H9 (cell line): ENCODE results near the gene GXYLT2. TPM values are rescaled to one million over a fixed set of nuclear protein-coding genes. Genes with fewer than 3 reads are reported as not detected.

Experiments
- DNase-seq: peaks from one replicate; pipeline ENCODE4 v3.0.0-alpha.2; 2017
- H2AFZ ChIP-seq: one replicate; pipeline ENCODE4 v1.6.1; 2013; ENCODE audit warnings: mild to moderate bottlenecking, low read length, control low read depth, moderate library complexity
- H2AK5ac ChIP-seq: 2 replicates; pipeline ENCODE4 v1.6.1; 2013; ENCODE audit warnings: low read length, control low read depth, mixed read lengths; ENCODE audit not compliant: insufficient read length
- H2BK120ac ChIP-seq: one replicate; pipeline ENCODE4 v1.6.1; 2013; ENCODE audit warnings: low read depth, mild to moderate bottlenecking, low read length, control low read depth, inconsistent platforms; ENCODE audit not compliant: poor library complexity, severe bottlenecking
- H2BK12ac ChIP-seq: 2 replicates; pipeline ENCODE4 v1.6.1; 2013; ENCODE audit warnings: low read length, control low read depth, mixed read lengths, low read depth; ENCODE audit not compliant: insufficient read length
- H2BK15ac ChIP-seq: 2 replicates; pipeline ENCODE4 v1.6.1; 2013; ENCODE audit warnings: low read depth, low read length, control low read depth
- H2BK20ac ChIP-seq: one replicate; pipeline ENCODE4 v1.6.1; 2013; ENCODE audit warnings: low read depth, mild to moderate bottlenecking, low read length, control low read depth, inconsistent platforms; ENCODE audit not compliant: poor library complexity, severe bottlenecking
- H2BK5ac ChIP-seq: 2 replicates; pipeline ENCODE4 v1.6.1; 2013; ENCODE audit warnings: low read length, control low read depth, mixed read lengths; ENCODE audit not compliant: insufficient read length
- H3K14ac ChIP-seq: 2 replicates; pipeline ENCODE4 v1.6.1; 2013; ENCODE audit warnings: low read length, control low read depth; ENCODE audit not compliant: insufficient read depth
- H3K18ac ChIP-seq: 2 replicates; pipeline ENCODE4 v1.6.1; 2013; ENCODE audit warnings: low read depth, mild to moderate bottlenecking, mixed read lengths, low read length, control low read depth; ENCODE audit not compliant: insufficient read length
- H3K23ac ChIP-seq: 2 replicates; pipeline ENCODE4 v1.6.1; 2013; ENCODE audit warnings: low read length, control low read depth, mixed read lengths, low read depth; ENCODE audit not compliant: insufficient read length
- H3K23me2 ChIP-seq: 2 replicates; pipeline ENCODE4 v1.6.1; 2013; ENCODE audit warnings: low read depth, mild to moderate bottlenecking, mixed read lengths, low read length, control low read depth; ENCODE audit not compliant: insufficient read length, poor library complexity, severe bottlenecking
- H3K27ac ChIP-seq: 2 replicates; pipeline ENCODE4 v1.5.1; 2013; ENCODE audit warnings: low read length, control low read depth, mixed read lengths, low read depth; ENCODE audit not compliant: insufficient read length
- H3K27me3 ChIP-seq: 2 replicates; pipeline ENCODE4 v1.6.1; 2013; ENCODE audit warnings: low read length, control low read depth, inconsistent platforms; ENCODE audit not compliant: insufficient read depth
- H3K4ac ChIP-seq: 2 replicates; pipeline ENCODE4 v1.6.1; 2013; ENCODE audit warnings: low read depth, mild to moderate bottlenecking, control low read depth, inconsistent platforms, low read length, moderate library complexity
- H3K4me1 ChIP-seq: 2 replicates; pipeline ENCODE4 v1.6.1; 2013; ENCODE audit warnings: low read length, control low read depth, inconsistent platforms; ENCODE audit not compliant: insufficient read depth
- H3K4me2 ChIP-seq: 2 replicates; pipeline ENCODE4 v1.6.1; 2013; ENCODE audit warnings: low read length, control low read depth, mixed read lengths; ENCODE audit not compliant: insufficient read length, insufficient read depth
- H3K56ac ChIP-seq: 2 replicates; pipeline ENCODE4 v1.6.1; 2013; ENCODE audit warnings: low read depth, mild to moderate bottlenecking, mixed read lengths, low read length, control low read depth; ENCODE audit not compliant: insufficient read length
- H3K79me1 ChIP-seq: 2 replicates; pipeline ENCODE4 v1.6.1; 2013; ENCODE audit warnings: low read depth, mild to moderate bottlenecking, moderate library complexity, low read length, control low read depth, inconsistent platforms; ENCODE audit not compliant: insufficient read depth, poor library complexity, severe bottlenecking
- H3K79me2 ChIP-seq: 2 replicates; pipeline ENCODE4 v1.6.1; 2013; ENCODE audit warnings: low read length, control low read depth, inconsistent platforms; ENCODE audit not compliant: insufficient read depth
- H3K9ac ChIP-seq: 2 replicates; pipeline ENCODE4 v1.6.1; 2013; ENCODE audit warnings: low read length, control low read depth, mixed read lengths; ENCODE audit not compliant: insufficient read length; ENCODE audit errors: extremely low read depth
- H3K9me3 ChIP-seq: one replicate; pipeline ENCODE4 v1.6.1; 2013; ENCODE audit warnings: low read depth, low read length, inconsistent platforms; ENCODE audit not compliant: control insufficient read depth
- H3T11ph ChIP-seq: one replicate; pipeline ENCODE4 v1.6.1; 2013; ENCODE audit warnings: mild to moderate bottlenecking, low read length, control low read depth, inconsistent platforms
- H4K20me1 ChIP-seq: one replicate; pipeline ENCODE4 v1.6.1; 2013; ENCODE audit not compliant: control insufficient read depth, insufficient read length, insufficient read depth
- H4K5ac ChIP-seq: 2 replicates; pipeline ENCODE4 v1.6.1; 2013; ENCODE audit warnings: low read depth, mild to moderate bottlenecking, mixed read lengths, low read length, control low read depth; ENCODE audit not compliant: insufficient read length
- H4K8ac ChIP-seq: replicated peaks from 2 replicates; pipeline ENCODE4 v1.6.1; 2013; ENCODE audit warnings: low read length, control low read depth, mixed read lengths, low read depth; ENCODE audit not compliant: insufficient read length
- H4K91ac ChIP-seq: 2 replicates; pipeline ENCODE4 v1.6.1; 2013; ENCODE audit warnings: low read depth, mild to moderate bottlenecking, moderate library complexity, mixed read lengths, low read length, control low read depth; ENCODE audit not compliant: insufficient read length
- H3K27ac Mint-ChIP-seq, 3 experiments: 2 replicates in 2 of 3; 3 replicates in 1 of 3; pipeline ENCODE4 v1.8.0; 2020 to 2021; ENCODE audit warnings: mixed read lengths in 3 of 3, mild to moderate bottlenecking in 1 of 3, moderate library complexity in 1 of 3
- H3K27me3 Mint-ChIP-seq: 2 replicates; pipeline ENCODE4 v1.8.0; 2021; ENCODE audit warnings: low read depth, mild to moderate bottlenecking, moderate library complexity, mixed read lengths
- H3K36me3 Mint-ChIP-seq, 3 experiments: 2 replicates in 2 of 3; 3 replicates in 1 of 3; pipeline ENCODE4 v1.8.0; 2020 to 2021; ENCODE audit warnings: low read depth in 3 of 3, mixed read lengths in 3 of 3; ENCODE audit not compliant: insufficient read depth in 1 of 3
- H3K4me1 Mint-ChIP-seq, 2 experiments: 2 replicates each; pipeline ENCODE4 v1.8.0; 2020; ENCODE audit warnings: mixed read lengths in 2 of 2
- H3K4me3 Mint-ChIP-seq, 2 experiments: 2 replicates in 1 of 2; 3 replicates in 1 of 2; pipeline ENCODE4 v1.8.0; 2020 to 2021; ENCODE audit warnings: mild to moderate bottlenecking in 2 of 2, mixed read lengths in 2 of 2, moderate library complexity in 1 of 2
- H3K9me3 Mint-ChIP-seq, 2 experiments: 2 replicates in 1 of 2; 3 replicates in 1 of 2; pipeline ENCODE4 v1.8.0; 2020; ENCODE audit warnings: mild to moderate bottlenecking in 2 of 2, mixed read lengths in 2 of 2, moderate library complexity in 1 of 2
- WGBS: extraction: QIAGEN DNeasy Blood & Tissue Kit; methylation state at CpG from one replicate; pipeline ENCODE4 v1.1.7; 2013; ENCODE audit warnings: missing lambda C conversion rate, low lambda C conversion rate, mixed read lengths; ENCODE audit not compliant: insufficient read length; ENCODE audit errors: extremely low coverage; 5-methylcytosine and 5-hydroxymethylcytosine counted together
- total RNA-seq: library from RNA; stranded (reverse); gene quantifications from 2 replicates; pipeline ENCODE4 v1.2.1, GENCODE V29; 2021
- TF ChIP-seq, protein P1 (sequence below): fragments of 200-600 bp; sonication (generic); conservative IDR thresholded peaks from 3 replicates; pipeline ENCODE4 v1.8.0; 2021; ENCODE audit warnings: antibody characterized with exemption, mild to moderate bottlenecking

Gene GXYLT2
- total RNA-seq, 1 experiment from 2014 or later = 2.0 TPM

DNA sequence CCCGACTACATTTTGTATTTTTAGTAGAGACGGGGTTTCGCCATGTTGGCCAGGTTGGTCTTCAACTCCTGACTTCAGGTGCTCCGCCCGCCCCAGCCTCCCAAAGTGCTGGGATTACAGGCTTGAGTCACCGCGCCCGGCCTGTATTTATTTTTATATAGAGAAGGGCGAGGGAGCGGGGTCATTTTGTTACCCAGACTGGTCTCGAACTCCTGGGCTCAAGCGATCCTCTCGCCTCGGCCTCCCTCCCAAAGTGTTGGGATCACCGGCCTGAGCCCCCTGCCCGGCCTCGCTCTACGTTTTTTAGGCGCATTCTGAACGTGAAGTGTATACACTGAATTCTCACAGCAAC lies 108.3 kb downstream of the GXYLT2 start:
- Histone ChIP-seq H3T11ph (no peak overlapping the region), H3K9ac (peak overlapping the region; percentile 87), H2AFZ (peak overlapping the region; percentile 85), H3K14ac (peak overlapping the region; percentile 88; the same call in 1 of the 2 replicates), H4K20me1 (no peaks in the 10 kb centered on the region), H3K23ac (no peak overlapping the region), H4K5ac (peak overlapping the region; percentile 59), H2BK15ac (no peak overlapping the region), H3K18ac (peak overlapping the region; percentile 82), H3K4me1 (no peaks in the 10 kb centered on the region), H3K23me2 (peaks cover 10% of the 10 kb centered on the region), H3K56ac (no peak overlapping the region), H2BK5ac (no peak overlapping the region), H2AK5ac (no peak overlapping the region), H3K4ac (no peak overlapping the region), H4K91ac (no peak overlapping the region), H2BK120ac (no peak overlapping the region), H3K79me2 (peaks cover 33% of the 10 kb centered on the region), H3K27ac (peak overlapping the region; percentile 25), H4K8ac (no peak overlapping the region), H2BK20ac (no peak overlapping the region), H3K9me3 (no peaks in the 10 kb centered on the region), H2BK12ac (no peak overlapping the region), H3K79me1 (no peaks in the 10 kb centered on the region), H3K4me2 (peak overlapping the region; percentile 58), H3K27me3 (no peaks in the 10 kb centered on the region)
- Mint-ChIP-seq H3K27ac (peak overlapping the region; percentile 75 to 93 (median 92); a peak in 6 of 7 replicates), H3K36me3 (peaks cover 14 to 36% (median 34%) of the 10 kb centered on the region in 3 experiments), H3K27me3 (no peaks in the 10 kb centered on the region; the same call in 1 of the 2 replicates), H3K4me1 (peaks cover 23 to 35% of the 10 kb centered on the region in 2 experiments), H3K4me3 (peak overlapping the region; percentile 84 to 89), H3K9me3 (no peaks in the 10 kb centered on the region)
- DNase-seq = no peak
- WGBS = no CpG with 5 or more reads among the region's 20 CpGs
- TF ChIP-seq, protein P1, sequence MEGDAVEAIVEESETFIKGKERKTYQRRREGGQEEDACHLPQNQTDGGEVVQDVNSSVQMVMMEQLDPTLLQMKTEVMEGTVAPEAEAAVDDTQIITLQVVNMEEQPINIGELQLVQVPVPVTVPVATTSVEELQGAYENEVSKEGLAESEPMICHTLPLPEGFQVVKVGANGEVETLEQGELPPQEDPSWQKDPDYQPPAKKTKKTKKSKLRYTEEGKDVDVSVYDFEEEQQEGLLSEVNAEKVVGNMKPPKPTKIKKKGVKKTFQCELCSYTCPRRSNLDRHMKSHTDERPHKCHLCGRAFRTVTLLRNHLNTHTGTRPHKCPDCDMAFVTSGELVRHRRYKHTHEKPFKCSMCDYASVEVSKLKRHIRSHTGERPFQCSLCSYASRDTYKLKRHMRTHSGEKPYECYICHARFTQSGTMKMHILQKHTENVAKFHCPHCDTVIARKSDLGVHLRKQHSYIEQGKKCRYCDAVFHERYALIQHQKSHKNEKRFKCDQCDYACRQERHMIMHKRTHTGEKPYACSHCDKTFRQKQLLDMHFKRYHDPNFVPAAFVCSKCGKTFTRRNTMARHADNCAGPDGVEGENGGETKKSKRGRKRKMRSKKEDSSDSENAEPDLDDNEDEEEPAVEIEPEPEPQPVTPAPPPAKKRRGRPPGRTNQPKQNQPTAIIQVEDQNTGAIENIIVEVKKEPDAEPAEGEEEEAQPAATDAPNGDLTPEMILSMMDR = no peak
